ENCODE data around the gene RAPGEF3.

The RAPGEF3 gene

GRCh38 chr12:47741340-47741703, 17.4 kb downstream of the RAPGEF3 start:
- peak; percentile 32 for DNase-seq

- no peak for DNase-seq
Measured at GRCh38 chr12:47740606-47741339, 17.9 kb downstream of the RAPGEF3 start.

- DNase-seq, result no peak
Measured at GRCh38 chr12:47739979-47740378, 18.7 kb downstream of the RAPGEF3 start.

GRCh38 chr12:47739297-47739696, 19.4 kb downstream of the RAPGEF3 start:
- no peak for DNase-seq

- DNase-seq, result no peak
Measured at GRCh38 chr12:47737936-47738594, 20.6 kb downstream of the RAPGEF3 start.

- DNase-seq, result no peak
Measured at GRCh38 chr12:47736877-47737676, 21.6 kb downstream of the RAPGEF3 start.

GRCh38 chr12:47736216-47736615, 22.5 kb downstream of the RAPGEF3 start:
- DNase-seq, result no peak

- DNase-seq, result no peak
Measured at GRCh38 chr12:47735649-47736048, 23.0 kb downstream of the RAPGEF3 start.

GRCh38 chr12:47734725-47735480, 23.8 kb downstream of the RAPGEF3 start:
- no peak for DNase-seq

GRCh38 chr12:47733142-47733541, 25.5 kb downstream of the RAPGEF3 start:
- no peak for DNase-seq

- no peak for DNase-seq
Measured at GRCh38 chr12:47732504-47732903, 26.2 kb downstream of the RAPGEF3 start.

GRCh38 chr12:47731723-47732122, 27.0 kb downstream of the RAPGEF3 start:
- no peak for DNase-seq

- DNase-seq, result no peak
Measured at GRCh38 chr12:47730341-47730744, 28.3 kb downstream of the RAPGEF3 start.

- no peak for DNase-seq
Measured at GRCh38 chr12:47729233-47729632, 29.4 kb downstream of the RAPGEF3 start.

- DNase-seq, result no peak
Measured at GRCh38 chr12:47725893-47726292, 32.8 kb downstream of the RAPGEF3 start.

GRCh38 chr12:47725091-47725772, 33.4 kb downstream of the RAPGEF3 start, which contains the start of gene ENDOU:
Gene ENDOU, minus strand, starts transcription at chr12:47725490. Its CDS starts 77 bp downstream, at chr12:47725413.
- DNase-seq, result no peak

- no peak for DNase-seq
Measured at GRCh38 chr12:47722941-47723631, 35.6 kb downstream of the RAPGEF3 start.

GRCh38 chr12:47722136-47722834, 36.4 kb downstream of the RAPGEF3 start:
- DNase-seq, result no peak

GRCh38 chr12:47721431-47721973, 37.2 kb downstream of the RAPGEF3 start:
- no peak for DNase-seq

- no peak for DNase-seq
Measured at GRCh38 chr12:47718531-47718930, 40.1 kb downstream of the RAPGEF3 start.
